SH-SY5Y (cell line): ENCODE results near the gene MOB4.

Experiments
- GATA2 ChIP-seq: IDR thresholded peaks from 2 replicates; pipeline ENCODE4 v1.6.1; 2011; ENCODE audit warnings: mild to moderate bottlenecking, low read depth, low read length
- GATA3 ChIP-seq: IDR thresholded peaks from 2 replicates; pipeline ENCODE4 v1.6.1; 2011; ENCODE audit warnings: low read depth, mild to moderate bottlenecking, low read length, moderate library complexity

MOB4 gene

GRCh38 chr2:197556456-197556855 lies 40.6 kb downstream of the MOB4 start:
- no peak for TF ChIP-seq GATA2
- TF ChIP-seq GATA3, result no peak

- TF ChIP-seq GATA3, result no peak
- no peak for TF ChIP-seq GATA2
These were observed 42.5 kb downstream of the MOB4 start for GRCh38 chr2:197558393-197558792.

GRCh38 chr2:197559681-197560080 lies 43.8 kb downstream of the MOB4 start:
- TF ChIP-seq GATA3 (no peak), GATA2 (no peak)

GRCh38 chr2:197560146-197560665 lies 44.3 kb downstream of the MOB4 start:
- TF ChIP-seq GATA2 (no peak), GATA3 (no peak)

DNA sequence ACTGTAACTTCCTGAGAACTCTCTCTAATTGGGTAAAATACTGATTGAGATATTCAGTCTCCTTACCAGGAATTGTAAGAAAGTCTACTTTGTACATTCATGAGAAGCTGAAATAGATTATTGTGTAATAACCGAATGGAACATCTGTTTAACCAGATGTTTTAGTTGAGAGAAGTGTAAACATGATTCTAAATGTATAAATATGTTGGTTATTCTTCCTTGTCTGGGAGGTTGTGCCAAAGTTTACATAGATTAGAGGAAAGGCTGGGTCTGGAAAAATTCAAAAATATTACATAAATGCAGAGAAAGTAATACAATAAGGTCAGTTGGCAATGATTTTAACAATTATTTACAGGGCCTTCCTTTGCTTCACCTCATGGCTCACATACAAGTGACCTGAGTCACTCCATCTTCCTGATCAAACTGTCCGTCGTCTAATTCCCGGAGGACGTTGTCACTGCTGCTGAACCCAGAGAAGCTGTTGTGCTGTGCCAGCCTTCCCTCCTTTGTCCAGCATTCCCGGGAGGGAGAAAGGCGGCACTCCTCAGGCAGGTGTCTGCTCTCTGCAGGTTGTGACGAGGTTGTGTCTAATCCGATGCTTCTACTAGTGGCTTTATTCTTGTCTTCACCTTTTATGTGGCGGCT lies 55.9 kb downstream of the MOB4 start:
- no peak for TF ChIP-seq GATA3
- TF ChIP-seq GATA2, result no peak

DNA sequence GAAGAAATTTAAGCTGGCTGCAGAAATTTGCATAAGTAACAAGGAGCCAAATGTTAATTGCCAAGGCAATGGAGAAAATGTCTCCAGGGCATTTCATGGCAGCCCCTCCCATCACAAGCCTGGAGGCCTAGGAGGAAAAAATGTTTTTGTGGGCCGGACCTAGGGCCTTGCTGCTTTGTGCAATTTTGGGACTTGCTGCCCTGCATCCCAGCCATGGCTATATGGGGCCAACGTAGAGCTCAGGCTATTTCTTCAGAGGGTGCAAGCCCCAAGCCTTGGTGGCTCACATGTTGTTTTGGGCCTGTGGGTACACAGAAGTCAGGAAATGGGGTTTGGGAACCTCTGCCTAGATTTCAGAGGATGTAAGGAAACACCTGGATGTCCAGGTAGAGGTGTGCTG lies 57.7 kb downstream of the MOB4 start:
- TF ChIP-seq GATA3 (no peak), GATA2 (no peak)

GRCh38 chr2:197575987-197576386 lies 60.1 kb downstream of the MOB4 start:
- TF ChIP-seq GATA2, result no peak
- TF ChIP-seq GATA3, result no peak

- no peak for TF ChIP-seq GATA3
- TF ChIP-seq GATA2, result no peak
These were observed 60.8 kb downstream of the MOB4 start for GRCh38 chr2:197576631-197577030.

DNA sequence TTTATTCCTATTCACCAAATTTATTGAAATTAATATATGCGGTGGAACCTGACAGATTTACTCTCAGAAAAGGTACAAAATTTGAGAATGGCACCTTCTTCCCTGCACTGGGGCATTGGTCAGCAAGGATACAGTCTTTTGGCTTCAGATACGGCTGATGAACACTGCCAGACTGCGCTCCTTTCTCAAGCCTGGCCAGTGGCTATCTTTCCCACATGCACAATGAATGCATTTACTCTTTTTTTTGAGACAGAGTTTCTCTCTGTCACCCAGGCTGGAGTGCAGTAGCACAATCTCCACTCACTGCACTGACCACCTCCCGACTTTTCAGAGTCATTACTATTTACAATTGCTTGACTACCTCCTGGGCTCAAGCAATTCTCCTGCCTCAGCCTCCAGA lies 61.6 kb downstream of the MOB4 start:
- no peak for TF ChIP-seq GATA2
- no peak for TF ChIP-seq GATA3

DNA sequence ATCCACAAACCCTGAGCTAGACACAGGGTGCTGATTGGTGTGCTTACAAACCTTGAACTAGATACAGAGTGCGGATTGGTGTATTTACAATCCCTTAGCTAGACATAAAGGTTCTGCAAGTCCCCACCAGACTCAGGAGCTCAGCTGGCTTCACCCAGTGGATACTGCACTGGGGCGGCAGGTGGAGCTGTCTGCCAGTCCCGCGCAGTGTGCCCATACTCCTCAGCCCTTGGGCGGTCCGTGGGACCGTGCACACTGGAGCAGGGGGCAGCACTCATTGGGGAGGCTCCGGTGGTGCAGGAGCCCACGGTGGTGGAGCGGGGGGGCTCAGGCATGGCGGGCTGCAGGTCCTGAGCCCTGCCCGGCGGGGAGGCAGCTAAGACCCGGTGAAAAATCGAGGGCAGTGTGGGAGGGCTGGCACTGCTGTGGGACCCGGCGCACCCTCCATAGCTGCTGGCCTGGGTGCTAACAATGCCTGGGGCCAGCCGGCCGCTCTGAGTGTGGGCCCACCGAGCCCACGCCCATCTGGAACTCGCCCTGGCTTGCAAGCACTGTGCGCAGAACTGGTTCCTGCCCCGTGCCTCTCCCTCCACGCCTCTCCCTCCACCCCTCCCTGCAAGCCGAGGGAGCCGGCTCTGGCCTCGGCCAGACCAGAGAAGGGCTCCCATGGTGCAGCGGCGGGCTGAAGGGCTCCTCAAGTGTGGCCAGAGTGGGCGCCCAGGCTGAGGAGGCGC lies 75.6 kb downstream of the MOB4 start:
- TF ChIP-seq GATA3, result no peak

DNA sequence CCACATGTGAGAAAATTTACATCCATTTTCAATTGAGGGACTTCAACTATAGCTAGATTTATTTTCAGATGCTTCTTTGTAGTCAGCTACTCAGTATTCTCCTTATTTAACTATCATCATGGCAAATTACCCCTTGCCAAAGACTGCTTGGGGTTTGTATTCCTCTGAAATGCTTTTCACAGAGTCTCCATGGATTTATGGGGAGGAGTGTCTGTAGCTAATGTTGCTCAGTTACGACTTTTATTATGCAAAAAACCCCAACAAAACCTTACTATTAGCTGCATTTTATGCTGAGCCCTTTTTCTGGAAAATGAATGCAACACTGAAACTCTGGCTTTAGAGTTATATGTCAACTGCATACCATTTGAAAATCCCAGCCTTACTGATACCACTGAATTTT lies 80.9 kb downstream of the MOB4 start:
- TF ChIP-seq GATA2 (no peak), GATA3 (no peak)

DNA sequence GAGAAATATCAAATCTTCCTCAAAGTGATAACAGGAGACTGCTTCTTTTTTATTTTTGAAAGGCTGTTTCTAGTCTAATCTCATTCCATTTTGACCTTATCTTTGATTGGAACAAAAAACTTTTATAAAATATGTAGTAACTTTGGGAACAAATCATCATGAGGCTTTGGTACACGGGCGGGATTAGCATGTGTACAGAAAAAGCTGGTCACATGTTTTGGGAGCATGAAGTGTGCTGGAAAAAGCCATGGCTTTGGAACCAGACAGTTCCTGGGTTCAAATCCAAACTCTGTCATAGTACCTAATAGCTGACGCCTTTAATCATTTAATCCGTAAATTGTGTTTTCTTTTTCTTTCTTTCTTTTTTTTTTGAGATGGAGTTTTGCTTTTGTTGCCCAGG lies 81.3 kb downstream of the MOB4 start:
- no peak for TF ChIP-seq GATA2
- no peak for TF ChIP-seq GATA3

DNA sequence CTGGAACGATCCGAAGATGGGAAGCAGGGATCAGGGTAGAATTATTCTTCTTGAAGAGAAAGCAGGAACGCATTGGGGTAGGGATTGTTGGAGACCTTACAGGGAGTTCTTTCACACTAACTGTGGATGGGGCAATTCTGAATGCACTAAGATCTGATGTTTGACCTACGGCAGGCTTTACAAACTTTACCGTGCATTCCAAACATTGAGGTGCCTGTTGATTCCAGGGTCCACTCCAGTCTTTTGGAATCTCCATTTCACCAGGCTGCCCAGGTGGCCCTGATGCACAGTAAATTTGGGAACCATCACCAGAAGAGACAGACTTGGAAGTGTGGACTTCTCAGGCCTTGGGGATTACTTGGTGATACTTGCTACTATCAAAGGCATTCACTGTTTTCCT lies 82.6 kb downstream of the MOB4 start:
- TF ChIP-seq GATA3 (no peak), GATA2 (no peak)

GRCh38 chr2:197599285-197599965 lies 83.6 kb downstream of the MOB4 start:
- TF ChIP-seq GATA2 (no peak), GATA3 (no peak)

DNA sequence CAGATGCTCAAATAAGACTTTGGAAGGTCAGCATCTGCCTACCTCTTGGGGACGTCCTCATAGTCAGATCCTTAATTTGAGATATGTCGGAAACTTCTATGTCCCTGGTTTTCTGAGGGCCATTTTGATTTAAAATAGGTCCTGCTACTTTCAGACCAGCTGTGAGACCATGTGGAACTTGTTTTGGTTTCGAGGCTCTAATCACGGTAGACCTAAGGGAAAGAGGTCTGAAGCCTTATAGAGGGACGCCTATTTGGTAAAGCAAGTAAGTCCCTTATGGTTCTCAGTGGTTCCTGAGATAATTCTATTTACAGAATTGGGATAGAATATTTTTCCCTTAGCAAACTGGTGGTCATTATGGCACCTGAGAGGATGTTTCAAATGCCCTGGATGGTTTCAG lies 84.4 kb downstream of the MOB4 start:
- TF ChIP-seq GATA3 (no peak), GATA2 (no peak)

- TF ChIP-seq GATA3 (no peak), GATA2 (no peak)
These were observed 85.9 kb downstream of the MOB4 start for GRCh38 chr2:197601726-197602125.
